GM18858 (cell line): Measurements from ENCODE around the gene ALDH3A2.

Experiments used
- ATAC-seq: cut with Tn5 transposase; IDR thresholded peaks from one replicate; pipeline ENCODE4 v1.9.1; 2021; ENCODE audit not compliant: unreplicated experiment

ALDH3A2 gene

DNA sequence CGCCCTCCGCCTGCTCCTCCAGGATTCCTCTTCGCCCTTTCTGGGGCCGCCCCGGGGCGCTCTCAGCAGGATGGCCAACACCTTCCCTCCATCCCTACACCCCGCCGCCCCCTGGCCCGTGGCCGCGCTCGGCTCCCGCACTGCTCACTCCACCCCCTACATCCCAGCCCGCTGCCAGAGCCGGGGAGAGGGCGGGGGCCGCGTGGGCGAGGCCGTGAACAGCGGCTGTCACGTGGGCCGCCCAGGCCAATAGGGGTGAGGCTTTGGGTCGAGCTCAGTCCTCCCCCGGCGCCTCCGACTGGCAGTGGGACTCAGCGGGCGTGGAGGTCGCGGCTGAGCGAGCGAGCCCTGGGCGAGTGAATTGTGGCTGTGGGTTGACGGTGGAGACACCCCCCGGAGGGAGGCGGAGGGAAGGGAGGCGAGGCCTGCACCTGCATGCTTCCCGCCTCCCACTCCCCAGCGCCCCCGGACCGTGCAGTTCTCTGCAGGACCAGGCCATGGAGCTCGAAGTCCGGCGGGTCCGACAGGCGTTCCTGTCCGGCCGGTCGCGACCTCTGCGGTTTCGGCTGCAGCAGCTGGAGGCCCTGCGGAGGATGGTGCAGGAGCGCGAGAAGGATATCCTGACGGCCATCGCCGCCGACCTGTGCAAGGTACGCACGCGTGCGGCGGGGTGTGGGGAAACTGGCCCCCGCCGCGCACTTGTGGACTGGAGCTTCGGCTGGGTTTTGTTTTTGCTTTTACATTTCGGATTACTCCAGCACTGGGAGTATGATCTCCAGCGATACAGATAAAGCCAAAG, at the start of gene ALDH3A2:
Gene ALDH3A2 (plus strand): TSS at position 277 of the 799 bp plus-strand sequence. CDS start 221 bp downstream, at position 498.
- peak; percentile 84 for ATAC-seq

DNA sequence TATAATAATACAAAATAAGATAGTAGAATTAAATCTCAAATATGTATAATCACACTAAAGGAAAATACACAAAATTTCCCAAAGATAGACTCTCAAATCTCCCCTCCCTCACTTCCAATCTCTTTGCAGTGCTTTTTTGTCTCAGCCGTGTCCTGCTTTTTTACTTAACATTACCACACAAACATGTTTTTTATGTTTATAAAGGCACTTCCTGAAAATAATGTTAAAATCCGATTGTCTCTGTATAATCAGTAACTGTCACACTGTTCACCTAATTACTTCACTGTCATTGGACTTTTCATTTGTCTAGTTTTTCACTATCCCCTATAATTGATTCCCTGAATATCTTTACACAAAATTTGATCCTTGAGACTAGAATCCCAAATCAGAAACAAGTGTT, 38.2 kb upstream of the ALDH3A2 start:
- ATAC-seq: no peak

- ATAC-seq: no peak
These were observed 37.7 kb upstream of the ALDH3A2 start for GRCh38 chr17:19610879-19611278.

DNA sequence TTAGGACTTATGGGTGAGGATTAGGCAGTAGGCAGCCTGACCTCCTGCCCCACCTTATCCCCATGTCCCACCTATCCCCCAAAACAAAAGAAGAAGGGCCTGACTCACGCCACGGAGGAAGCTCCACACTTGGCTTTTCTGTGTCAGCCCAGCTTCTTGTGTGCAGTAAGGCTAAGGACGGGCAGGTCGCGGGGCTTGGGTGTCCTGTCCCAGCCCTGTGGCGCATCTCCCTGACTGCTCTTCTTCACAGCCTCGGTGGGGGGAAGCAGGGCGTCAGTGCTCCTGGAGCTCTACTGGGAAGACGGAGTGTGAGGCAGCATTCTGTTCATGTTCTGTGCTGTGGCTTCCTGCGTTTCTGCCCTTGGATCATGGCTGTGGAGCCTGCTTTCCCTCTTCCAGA, 34.6 kb upstream of the ALDH3A2 start:
- ATAC-seq: no peak

GRCh38 chr17:19614900-19615299, 33.7 kb upstream of the ALDH3A2 start:
- ATAC-seq: no peak

DNA sequence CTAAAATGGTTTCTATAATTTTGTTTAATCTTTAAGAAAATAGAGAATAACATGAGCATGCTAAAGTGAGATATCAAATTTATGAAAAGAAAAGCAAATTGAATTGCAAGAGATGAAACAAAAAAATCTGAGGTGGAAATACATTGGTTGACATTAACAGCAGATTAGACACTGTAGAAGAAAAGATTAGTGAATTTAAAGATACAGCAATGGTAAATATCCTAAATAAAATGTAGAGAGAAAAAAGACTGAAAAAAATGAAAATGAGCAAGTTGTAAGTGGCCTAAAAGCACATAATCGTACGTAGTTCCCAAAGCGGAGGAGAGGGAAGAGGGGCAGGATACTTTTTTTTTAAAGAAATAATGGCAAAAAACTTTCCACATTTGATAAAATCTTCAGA, 30.5 kb upstream of the ALDH3A2 start:
- ATAC-seq: no peak

GRCh38 chr17:19619705-19620325, 28.7 kb upstream of the ALDH3A2 start:
- no peak for ATAC-seq

DNA sequence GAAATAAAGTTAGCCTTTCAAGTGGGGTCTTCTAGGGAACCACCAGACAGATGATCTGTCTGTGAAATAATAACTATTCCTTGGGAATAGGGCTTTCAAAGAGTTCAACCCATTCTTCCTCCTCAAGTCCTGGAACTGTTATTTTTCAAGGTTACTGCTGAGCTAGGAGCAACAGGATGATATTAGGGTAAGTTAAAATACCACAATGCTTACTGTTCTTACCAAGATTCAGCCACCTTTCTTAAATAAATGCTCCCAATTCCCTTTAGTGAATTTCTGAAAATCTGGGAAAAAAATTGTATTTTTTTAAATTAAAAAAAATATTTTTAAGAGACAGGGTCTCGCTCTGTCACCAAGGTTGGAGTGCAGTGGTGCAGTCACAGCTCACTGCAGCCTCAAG, 26.9 kb upstream of the ALDH3A2 start:
- no peak for ATAC-seq

DNA sequence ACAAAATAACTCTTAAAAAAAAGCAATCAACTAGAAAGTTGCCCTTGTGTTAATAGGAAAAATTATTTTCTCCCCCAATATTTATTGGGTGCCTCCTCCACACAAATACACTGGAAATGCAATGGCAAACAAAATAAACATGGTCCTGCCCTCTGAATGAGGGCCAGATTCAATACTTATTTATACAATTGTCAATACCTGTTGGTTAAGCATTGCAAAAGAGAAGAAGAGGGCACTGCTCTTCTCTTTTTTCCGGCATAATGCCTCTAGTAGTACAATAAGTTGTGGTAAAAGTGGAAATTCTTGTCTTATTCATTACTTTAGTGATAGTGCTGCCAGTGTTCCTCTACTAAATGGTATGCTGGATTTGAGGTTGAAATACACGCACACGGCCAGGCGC, 22.5 kb upstream of the ALDH3A2 start:
- no peak for ATAC-seq

- ATAC-seq: no peak
These were observed 19.1 kb upstream of the ALDH3A2 start for GRCh38 chr17:19629449-19629848.

DNA sequence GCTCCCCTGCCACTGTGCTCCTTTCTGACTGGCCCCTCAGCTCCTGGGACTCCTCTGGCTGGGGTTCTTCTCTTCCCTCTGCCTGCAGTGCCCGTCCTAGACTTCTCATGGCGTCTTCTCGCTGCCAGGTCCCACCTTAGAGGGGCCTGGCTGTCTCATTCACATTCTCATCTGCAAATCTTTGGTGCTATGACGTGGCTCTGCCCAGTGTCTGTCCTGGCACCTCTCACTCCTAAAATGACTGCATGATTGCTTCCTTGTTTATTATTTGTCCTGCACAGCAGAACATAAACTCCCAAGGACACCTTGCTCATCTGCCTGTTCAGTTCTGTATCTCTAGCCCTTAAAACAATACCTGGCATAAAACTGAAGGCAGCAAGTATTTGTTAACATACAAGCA, 18.5 kb upstream of the ALDH3A2 start:
- no peak for ATAC-seq

DNA sequence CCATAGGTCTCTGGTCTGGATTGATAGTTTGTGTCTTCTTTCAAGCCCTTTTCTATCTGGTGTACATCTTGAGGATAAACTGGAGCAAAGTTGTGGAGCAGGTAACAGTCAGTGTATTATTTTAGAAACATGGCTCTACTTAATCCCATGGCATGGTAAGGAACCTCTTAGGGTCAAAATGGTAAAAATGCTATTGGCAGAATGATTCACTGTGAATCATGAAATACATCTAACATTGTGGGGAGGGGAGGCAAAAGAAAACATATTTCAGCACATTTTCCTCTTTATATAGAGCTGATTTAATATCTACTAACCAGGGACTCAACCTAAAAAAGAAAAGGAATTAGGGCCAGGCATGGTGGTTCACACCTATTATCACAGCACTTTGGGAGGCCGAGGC, 17.9 kb upstream of the ALDH3A2 start:
- no peak for ATAC-seq

- no peak for ATAC-seq
These were observed 16.6 kb upstream of the ALDH3A2 start for GRCh38 chr17:19631905-19632304.

- no peak for ATAC-seq
These were observed 6.7 kb upstream of the ALDH3A2 start for GRCh38 chr17:19641687-19642372.

DNA sequence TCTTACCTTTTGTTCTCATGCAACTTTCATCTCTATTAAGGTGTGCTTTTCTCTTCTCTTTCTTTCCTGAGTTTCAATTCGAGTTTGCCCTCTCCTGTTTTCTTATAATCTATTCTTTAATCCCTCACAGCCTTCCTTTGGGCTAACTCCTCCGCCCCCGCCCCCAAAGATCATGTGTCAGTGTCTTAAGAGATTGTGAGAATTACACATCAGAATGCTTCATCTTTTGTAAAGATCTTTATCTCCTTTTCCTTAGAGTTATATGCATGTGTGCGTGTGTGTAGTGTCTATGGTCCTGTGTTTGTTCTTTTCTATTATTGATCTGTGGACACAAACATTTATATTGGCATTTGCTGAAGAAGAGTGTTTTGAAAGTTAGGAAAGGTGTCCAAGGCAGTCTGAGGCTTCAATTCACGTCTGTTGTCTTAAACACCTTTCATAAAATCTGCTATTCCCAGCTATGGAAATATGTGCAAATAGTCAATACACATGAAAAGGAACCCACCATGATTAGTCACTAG, 6.1 kb upstream of the ALDH3A2 start:
- no peak for ATAC-seq

GRCh38 chr17:19644493-19645210, 3.9 kb upstream of the ALDH3A2 start:
- no peak for ATAC-seq

- ATAC-seq: no peak
These were observed 2.8 kb upstream of the ALDH3A2 start for GRCh38 chr17:19645734-19646201.

DNA sequence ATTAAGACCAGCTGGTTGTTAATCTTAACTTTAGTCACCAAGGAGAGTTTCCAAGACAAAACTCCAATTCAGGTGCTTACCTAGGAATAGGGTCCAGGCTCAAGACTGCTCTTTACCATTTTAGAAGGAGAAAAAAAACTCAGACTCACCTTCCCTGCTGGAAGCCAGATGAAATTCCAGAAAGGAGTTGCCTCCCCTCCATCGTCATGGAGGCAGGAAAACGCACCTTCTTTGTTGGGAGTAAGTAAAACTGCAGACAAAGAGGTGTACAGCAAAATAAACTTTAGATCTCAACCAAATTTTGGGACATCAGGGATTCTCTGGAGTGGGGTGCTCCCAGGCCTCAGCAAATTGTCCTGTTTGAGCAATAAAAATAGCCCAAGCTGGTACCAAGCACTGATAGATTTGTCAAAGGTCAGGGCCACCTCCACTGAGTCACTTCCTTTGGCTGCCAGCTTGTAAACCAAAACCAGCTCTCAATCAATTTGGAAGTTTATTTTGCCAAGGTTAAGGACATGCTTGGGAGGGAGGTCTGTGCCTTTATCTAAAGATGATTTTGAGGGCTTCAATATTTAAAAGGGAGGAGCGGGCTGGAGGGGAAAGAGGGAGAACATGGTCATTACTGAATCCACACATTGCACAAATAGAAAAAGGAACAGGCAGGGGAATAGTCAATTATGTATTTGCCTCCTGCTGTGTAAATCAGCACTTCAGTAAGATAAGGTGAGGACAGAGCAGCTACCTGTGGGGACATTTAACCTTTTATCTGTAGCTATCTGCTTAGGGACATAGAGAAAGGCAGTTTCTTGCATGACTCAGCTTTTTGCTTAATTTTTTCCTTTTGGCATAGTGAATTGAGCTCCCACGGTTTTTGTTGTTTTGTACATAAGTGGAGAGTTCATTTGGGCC, 1.5 kb upstream of the ALDH3A2 start:
- ATAC-seq: no peak

DNA sequence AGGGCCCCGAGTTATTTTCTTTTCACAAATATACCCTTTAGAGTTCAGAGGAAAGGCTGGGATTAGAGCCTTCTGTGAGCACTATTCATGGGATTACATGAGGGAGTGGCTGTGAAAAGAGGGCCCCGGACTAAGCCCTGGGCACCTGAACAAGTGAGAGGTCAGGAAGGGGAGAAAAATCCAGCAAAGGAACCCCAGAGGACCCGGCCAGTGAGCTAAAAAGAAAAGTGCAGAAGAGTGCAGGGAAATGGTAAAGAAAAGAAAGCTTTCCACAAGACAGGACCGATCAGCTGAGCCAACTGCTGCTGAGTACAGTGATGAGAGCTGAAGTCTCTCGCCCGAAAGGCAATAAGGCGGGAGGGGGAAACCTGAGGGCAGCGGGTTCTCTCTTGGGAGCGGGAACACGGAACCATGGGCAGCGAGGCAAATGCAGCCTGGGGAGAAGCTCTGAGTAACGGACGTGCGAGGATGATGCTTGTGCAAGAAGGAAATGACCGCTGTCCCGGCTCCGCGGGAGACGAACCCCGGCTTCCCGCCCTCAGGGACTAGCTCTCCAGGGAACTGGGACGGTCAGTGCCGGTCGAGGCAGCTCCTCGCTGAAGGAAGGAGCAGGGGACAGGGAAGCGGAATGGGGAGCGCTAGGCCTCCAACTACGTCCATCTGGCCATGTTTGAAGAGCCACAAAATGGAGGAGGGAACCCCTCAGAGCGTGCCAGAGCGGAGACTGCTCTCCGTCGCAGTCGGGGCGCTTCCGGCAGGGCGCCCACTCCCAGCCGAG, 665 bp upstream of the ALDH3A2 start:
- peak; percentile 14 for ATAC-seq

DNA sequence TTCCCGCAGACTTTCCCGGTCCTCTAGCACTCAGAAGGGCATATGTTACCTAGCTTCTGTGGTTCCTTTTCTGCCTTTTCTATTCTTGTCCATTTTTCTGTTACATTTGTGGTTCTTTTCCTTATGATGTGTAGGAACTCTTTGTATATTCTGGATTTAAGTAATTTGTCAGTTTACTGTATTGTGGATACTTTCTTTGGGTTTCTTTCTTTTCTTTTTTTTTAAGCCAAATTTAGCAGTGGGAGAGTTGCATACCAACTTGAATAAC, 657 bp downstream of the ALDH3A2 start:
- no peak for ATAC-seq
